Sigmoid colon (tissue), 4 donors: ENCODE data around the gene TINAG.

Experiments
- EP300 ChIP-seq, 4 donors: sonication (generic); formaldehyde crosslinking; IDR thresholded peaks; one replicate each; pipeline ENCODE4 v1.6.1; 2017; ENCODE audit warnings: antibody characterized with exemption in 4 of 4
- POLR2A ChIP-seq, 2 donors: fragments of 450-650 bp; IDR thresholded peaks; one replicate each; pipeline ENCODE4 v1.6.1; 2016; ENCODE audit warnings: antibody characterized with exemption in 2 of 2, mild to moderate bottlenecking in 2 of 2, moderate library complexity in 2 of 2
- TF ChIP-seq, protein P1 (sequence below), 4 experiments: fragments of 450-650 bp in 3 of 4; fragments of 200-600 bp in 1 of 4; IDR thresholded peaks; one replicate each; pipeline ENCODE4 v1.5.1; 2016 to 2019; ENCODE audit warnings: antibody characterized with exemption in 4 of 4, mild to moderate bottlenecking in 3 of 4, moderate library complexity in 2 of 4

GRCh38 chr6:54301770-54302169 lies 6.5 kb upstream of the TINAG start:
- TF ChIP-seq, protein P1, sequence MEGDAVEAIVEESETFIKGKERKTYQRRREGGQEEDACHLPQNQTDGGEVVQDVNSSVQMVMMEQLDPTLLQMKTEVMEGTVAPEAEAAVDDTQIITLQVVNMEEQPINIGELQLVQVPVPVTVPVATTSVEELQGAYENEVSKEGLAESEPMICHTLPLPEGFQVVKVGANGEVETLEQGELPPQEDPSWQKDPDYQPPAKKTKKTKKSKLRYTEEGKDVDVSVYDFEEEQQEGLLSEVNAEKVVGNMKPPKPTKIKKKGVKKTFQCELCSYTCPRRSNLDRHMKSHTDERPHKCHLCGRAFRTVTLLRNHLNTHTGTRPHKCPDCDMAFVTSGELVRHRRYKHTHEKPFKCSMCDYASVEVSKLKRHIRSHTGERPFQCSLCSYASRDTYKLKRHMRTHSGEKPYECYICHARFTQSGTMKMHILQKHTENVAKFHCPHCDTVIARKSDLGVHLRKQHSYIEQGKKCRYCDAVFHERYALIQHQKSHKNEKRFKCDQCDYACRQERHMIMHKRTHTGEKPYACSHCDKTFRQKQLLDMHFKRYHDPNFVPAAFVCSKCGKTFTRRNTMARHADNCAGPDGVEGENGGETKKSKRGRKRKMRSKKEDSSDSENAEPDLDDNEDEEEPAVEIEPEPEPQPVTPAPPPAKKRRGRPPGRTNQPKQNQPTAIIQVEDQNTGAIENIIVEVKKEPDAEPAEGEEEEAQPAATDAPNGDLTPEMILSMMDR (IDR thresholded peaks at IDR 0.05) = no peak
- TF ChIP-seq POLR2A (IDR thresholded peaks at IDR 0.05) (no peak), EP300 (IDR thresholded peaks at IDR 0.05) (no peak)
